ENCODE data around the gene ANXA2R.
"Not testable (repeated sequence)": the region's sequence is repeated elsewhere in the genome, so short reads cannot be mapped to it uniquely, and the experiment has no call there.

ANXA2R gene

DNA sequence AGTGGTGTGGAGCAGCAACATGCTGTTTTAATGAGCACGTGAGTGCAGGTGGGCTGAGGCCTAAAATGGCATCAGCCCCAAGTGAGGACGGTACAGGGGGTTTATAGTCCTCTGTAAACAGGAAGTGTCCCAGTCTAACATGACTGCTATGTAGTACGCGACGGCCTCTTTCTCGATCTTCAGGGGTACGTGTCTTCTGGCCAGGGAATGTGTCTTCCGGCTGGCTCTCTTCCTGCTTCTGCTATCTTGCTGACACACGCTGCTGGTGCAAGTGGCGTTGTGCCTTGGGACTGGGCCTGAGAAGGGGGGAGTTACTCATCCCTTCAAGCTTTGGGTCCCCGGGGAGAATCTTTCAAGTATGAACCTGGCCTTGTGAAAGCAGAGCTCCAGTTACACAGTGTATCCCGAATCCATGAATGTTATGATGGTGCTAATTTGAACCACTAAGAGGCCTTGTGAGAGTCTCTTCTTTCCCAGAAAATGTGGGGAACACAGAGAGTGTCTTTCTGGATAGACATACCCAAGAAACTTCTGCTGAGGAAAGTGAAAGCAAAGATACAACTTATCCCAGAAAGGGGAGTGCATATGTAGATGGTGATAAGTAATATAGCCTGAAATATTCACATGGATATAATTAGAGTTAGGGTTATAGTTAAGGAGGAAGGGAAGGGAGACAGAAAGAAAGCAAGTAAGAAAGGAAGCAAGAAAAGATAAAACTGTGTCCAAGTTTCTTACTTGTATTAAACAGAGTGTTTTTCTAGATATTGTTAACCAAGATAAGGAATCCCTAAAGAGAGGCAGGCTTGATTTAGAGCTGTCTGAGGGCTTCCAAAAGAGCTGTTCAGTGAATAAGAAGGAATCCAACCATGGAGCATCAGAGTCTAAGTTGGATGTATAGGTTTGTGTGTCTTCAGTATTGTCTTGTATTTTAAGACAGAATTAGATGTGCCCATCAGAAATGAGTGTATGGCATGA is 35.5 kb upstream of the ANXA2R start:
- Histone ChIP-seq H3K23ac (ENCODE audit: low read depth, low read length, poor library complexity) (peak overlapping the region; percentile 89), H3K79me1 (ENCODE audit: low read depth, low read length) (peaks cover 2% of the 10 kb centered on the region), H2BK15ac (ENCODE audit: low read length) (no peak overlapping the region), H2AFZ (ENCODE audit: low read length) (no peak overlapping the region), H3K14ac (ENCODE audit: low read length) (no peak overlapping the region), H3K36me3 (replicated peaks in 1 of 2; ENCODE audit: control insufficient read depth in 2 of 2, insufficient read depth in 2 of 2, low read length in 2 of 2) (peaks cover 6 to 74% of the 10 kb centered on the region in 2 donors), H3K4ac (ENCODE audit: low read length) (no peak overlapping the region), H3K9me3 (replicated peaks in 1 of 2; ENCODE audit: control insufficient read depth in 2 of 2, insufficient read depth in 1 of 2, low read depth in 1 of 2, low read length in 2 of 2) (peaks cover 0 to 8% of the 10 kb centered on the region in 2 donors), H2BK120ac (ENCODE audit: low read depth, low read length) (no peak overlapping the region), H3K18ac (ENCODE audit: low read length) (no peak overlapping the region), H3K27ac (replicated peaks; ENCODE audit: low read length) (no peak overlapping the region), H2AK5ac (ENCODE audit: low read depth, low read length) (no peak overlapping the region), H3K4me3 (ENCODE audit: low read length in 2 of 2) (no peak overlapping the region), H3K9ac (ENCODE audit: low read depth, low read length, poor library complexity) (no peak overlapping the region), H3K27me3 (ENCODE audit: control insufficient read depth in 3 of 3, insufficient read depth in 3 of 3, low read depth in 1 of 3, low read length in 3 of 3) (no peaks in the 10 kb centered on the region), H4K8ac (ENCODE audit: low read depth, low read length) (no peak overlapping the region), H3K4me1 (ENCODE audit: control insufficient read depth in 2 of 2, insufficient read depth in 1 of 2, low read depth in 1 of 2, low read length in 2 of 2) (no peaks in the 10 kb centered on the region), H2BK5ac (ENCODE audit: low read length) (no peak overlapping the region), H4K91ac (ENCODE audit: low read depth, low read length, poor library complexity) (no peak overlapping the region), H2BK12ac (ENCODE audit: low read length) (no peak overlapping the region), H3K4me2 (ENCODE audit: insufficient read depth, low read length, poor library complexity, severe bottlenecking) (no peak overlapping the region)
- no CpG with 5 or more reads among the region's 12 CpGs for WGBS, 2 donors (ENCODE audit: extremely low coverage in 2 of 2, insufficient read length in 2 of 2, insufficient replicate concordance in 1 of 2)
- no peak for DNase-seq (ENCODE audit: low spot score)

DNA sequence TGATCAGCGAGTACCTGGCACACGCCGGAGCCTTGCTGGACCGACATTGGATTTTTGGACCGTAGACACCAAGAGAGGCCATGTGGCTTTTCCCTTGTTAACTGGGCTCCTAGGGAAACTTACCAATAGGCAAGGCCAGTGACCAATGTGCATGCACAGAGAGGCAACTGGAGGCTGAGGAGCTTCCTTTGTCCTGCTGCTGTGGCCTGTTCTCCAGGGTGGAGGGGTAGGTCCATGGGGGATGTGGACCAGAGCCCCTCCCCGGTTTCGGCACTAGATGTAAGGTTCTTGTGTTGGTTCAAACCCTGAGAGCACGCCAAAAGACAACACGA is 34.8 kb upstream of the ANXA2R start:
- no peak overlapping the region for H3K18ac ChIP-seq (ENCODE audit: low read length)
- H2BK12ac ChIP-seq (ENCODE audit: low read length) = no peak overlapping the region
- no peaks in the 10 kb centered on the region for H3K4me1 ChIP-seq (ENCODE audit: control insufficient read depth in 2 of 2, insufficient read depth in 1 of 2, low read depth in 1 of 2, low read length in 2 of 2)
- H4K91ac ChIP-seq (ENCODE audit: low read depth, low read length, poor library complexity) = no peak overlapping the region
- no peak for DNase-seq (ENCODE audit: low spot score)
- H2AK5ac ChIP-seq (ENCODE audit: low read depth, low read length) = no peak overlapping the region
- H3K9ac ChIP-seq (ENCODE audit: low read depth, low read length, poor library complexity) = no peak overlapping the region
- H3K4me2 ChIP-seq (ENCODE audit: insufficient read depth, low read length, poor library complexity, severe bottlenecking) = no peak overlapping the region
- no peak overlapping the region for H2BK120ac ChIP-seq (ENCODE audit: low read depth, low read length)
- H3K79me1 ChIP-seq (ENCODE audit: low read depth, low read length) = peaks cover 2% of the 10 kb centered on the region
- no peak overlapping the region for H3K14ac ChIP-seq (ENCODE audit: low read length)
- peaks cover 0 to 11% of the 10 kb centered on the region in 2 donors for H3K9me3 ChIP-seq (replicated peaks in 1 of 2; ENCODE audit: control insufficient read depth in 2 of 2, insufficient read depth in 1 of 2, low read depth in 1 of 2, low read length in 2 of 2)
- no peak overlapping the region for H2AFZ ChIP-seq (ENCODE audit: low read length)
- H3K36me3 ChIP-seq (replicated peaks in 1 of 2; ENCODE audit: control insufficient read depth in 2 of 2, insufficient read depth in 2 of 2, low read length in 2 of 2) = peaks cover 6 to 74% of the 10 kb centered on the region in 2 donors
- no peak overlapping the region for H4K8ac ChIP-seq (ENCODE audit: low read depth, low read length)
- no peak overlapping the region for H2BK15ac ChIP-seq (ENCODE audit: low read length)
- no CpG with 5 or more reads among the region's 9 CpGs for WGBS, 2 donors (ENCODE audit: extremely low coverage in 2 of 2, insufficient read length in 2 of 2, insufficient replicate concordance in 1 of 2)
- no peak overlapping the region for H3K4ac ChIP-seq (ENCODE audit: low read length)
- H3K23ac ChIP-seq (ENCODE audit: low read depth, low read length, poor library complexity) = peak overlapping the region; percentile 89
- no peak overlapping the region for H3K4me3 ChIP-seq (ENCODE audit: low read length in 2 of 2)
- no peak overlapping the region for H3K27ac ChIP-seq (replicated peaks; ENCODE audit: low read length)
- no peak overlapping the region for H2BK5ac ChIP-seq (ENCODE audit: low read length)
- H3K27me3 ChIP-seq (ENCODE audit: control insufficient read depth in 3 of 3, insufficient read depth in 3 of 3, low read depth in 1 of 3, low read length in 3 of 3) = no peaks in the 10 kb centered on the region

DNA sequence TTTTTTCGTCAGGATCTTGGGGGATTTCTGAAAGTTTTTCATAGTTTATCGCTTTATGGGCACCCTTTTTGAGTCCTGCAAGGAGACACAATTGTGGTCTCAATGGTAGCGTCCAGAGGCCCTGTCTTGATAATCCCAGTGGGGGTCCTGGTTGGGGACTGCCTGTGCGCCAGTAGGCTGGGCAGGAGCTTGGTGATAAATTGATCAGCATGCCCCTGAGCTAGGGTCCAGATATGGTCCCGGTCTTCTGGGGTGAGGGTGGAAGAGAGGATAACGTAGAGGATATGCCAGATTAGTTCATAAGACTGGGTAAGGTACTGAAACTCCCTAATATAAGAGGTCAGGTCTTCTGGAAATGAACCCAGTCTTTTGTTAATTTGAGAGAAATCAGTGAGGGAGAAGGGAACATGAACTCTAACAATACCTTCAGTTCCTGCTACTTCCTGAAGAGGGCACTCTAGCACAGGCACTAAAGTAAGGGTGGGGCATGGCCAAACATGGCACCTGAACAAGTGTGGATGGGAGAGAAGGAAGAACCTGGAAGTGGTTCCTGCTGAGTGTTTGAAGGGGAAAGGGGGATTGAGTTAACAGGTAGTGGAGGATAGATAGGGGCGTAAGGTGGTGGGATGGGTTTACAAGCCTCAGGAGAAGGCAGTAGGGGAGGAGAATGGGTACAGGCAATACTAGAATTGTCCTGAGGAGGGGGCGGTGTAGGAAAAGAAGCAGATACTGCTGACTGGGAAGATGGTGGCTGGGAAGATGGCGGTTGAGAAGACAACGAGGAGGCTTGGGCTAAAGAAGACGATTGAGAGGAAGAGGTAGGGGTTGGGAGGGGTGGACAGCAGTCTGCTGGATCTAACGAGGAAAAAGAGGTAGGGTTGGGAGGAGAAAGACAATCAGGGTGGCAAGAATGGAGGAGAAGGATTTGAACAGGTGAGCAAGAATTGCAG is 33.8 kb upstream of the ANXA2R start:
- no peak overlapping the region for H3K27ac ChIP-seq (replicated peaks; ENCODE audit: low read length)
- no peak overlapping the region for H3K9ac ChIP-seq (ENCODE audit: low read depth, low read length, poor library complexity)
- H2AK5ac ChIP-seq (ENCODE audit: low read depth, low read length) = no peak overlapping the region
- peaks cover 6 to 78% of the 10 kb centered on the region in 2 donors for H3K36me3 ChIP-seq (replicated peaks in 1 of 2; ENCODE audit: control insufficient read depth in 2 of 2, insufficient read depth in 2 of 2, low read length in 2 of 2)
- no peak overlapping the region for H3K18ac ChIP-seq (ENCODE audit: low read length)
- DNase-seq (ENCODE audit: low spot score) = no peak
- H3K79me1 ChIP-seq (ENCODE audit: low read depth, low read length) = peaks cover 2% of the 10 kb centered on the region
- H3K4ac ChIP-seq (ENCODE audit: low read length) = no peak overlapping the region
- H2BK12ac ChIP-seq (ENCODE audit: low read length) = no peak overlapping the region
- peaks cover 0 to under 1% of the 10 kb centered on the region in 2 donors for H3K4me1 ChIP-seq (ENCODE audit: control insufficient read depth in 2 of 2, insufficient read depth in 1 of 2, low read depth in 1 of 2, low read length in 2 of 2)
- WGBS, 2 donors (ENCODE audit: extremely low coverage in 2 of 2, insufficient read length in 2 of 2, insufficient replicate concordance in 1 of 2) = no CpG with 5 or more reads among the region's 12 CpGs
- no peak overlapping the region for H3K14ac ChIP-seq (ENCODE audit: low read length)
- H3K4me2 ChIP-seq (ENCODE audit: insufficient read depth, low read length, poor library complexity, severe bottlenecking) = no peak overlapping the region
- no peaks in the 10 kb centered on the region for H3K27me3 ChIP-seq (ENCODE audit: control insufficient read depth in 3 of 3, insufficient read depth in 3 of 3, low read depth in 1 of 3, low read length in 3 of 3)
- H4K91ac ChIP-seq (ENCODE audit: low read depth, low read length, poor library complexity) = no peak overlapping the region
- H2AFZ ChIP-seq (ENCODE audit: low read length) = no peak overlapping the region
- no peak overlapping the region for H3K23ac ChIP-seq (ENCODE audit: low read depth, low read length, poor library complexity)
- H2BK120ac ChIP-seq (ENCODE audit: low read depth, low read length) = no peak overlapping the region
- H3K4me3 ChIP-seq (ENCODE audit: low read length in 2 of 2) = no peak overlapping the region
- peaks cover 0 to 11% of the 10 kb centered on the region in 2 donors for H3K9me3 ChIP-seq (replicated peaks in 1 of 2; ENCODE audit: control insufficient read depth in 2 of 2, insufficient read depth in 1 of 2, low read depth in 1 of 2, low read length in 2 of 2)
- H2BK15ac ChIP-seq (ENCODE audit: low read length) = no peak overlapping the region
- no peak overlapping the region for H2BK5ac ChIP-seq (ENCODE audit: low read length)
- H4K8ac ChIP-seq (ENCODE audit: low read depth, low read length) = no peak overlapping the region

DNA sequence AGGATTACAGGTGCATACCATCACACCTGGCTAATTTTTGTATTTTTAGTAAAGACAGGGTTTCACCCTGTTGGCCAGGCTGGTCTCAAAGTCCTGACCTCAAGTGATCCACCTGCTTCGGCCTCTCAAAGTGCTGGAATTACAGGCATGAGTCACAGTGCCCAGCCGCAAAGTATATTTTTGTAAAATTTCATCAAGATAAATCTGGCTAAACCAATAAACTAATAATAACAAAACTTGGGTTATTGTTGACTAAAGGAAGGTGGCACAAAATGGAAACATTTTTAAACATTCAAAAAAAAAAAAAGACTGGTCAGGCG is 29.2 kb upstream of the ANXA2R start:
- H3K36me3 ChIP-seq (replicated peaks in 1 of 2; ENCODE audit: control insufficient read depth in 2 of 2, insufficient read depth in 2 of 2, low read length in 2 of 2) = peaks cover 6 to 52% of the 10 kb centered on the region in 2 donors
- H3K27me3 ChIP-seq (ENCODE audit: control insufficient read depth in 3 of 3, insufficient read depth in 3 of 3, low read depth in 1 of 3, low read length in 3 of 3); H2BK15ac ChIP-seq (ENCODE audit: low read length); H3K79me1 ChIP-seq (ENCODE audit: low read depth, low read length); H3K4ac ChIP-seq (ENCODE audit: low read length); H2BK120ac ChIP-seq (ENCODE audit: low read depth, low read length); H4K8ac ChIP-seq (ENCODE audit: low read depth, low read length); H3K4me3 ChIP-seq (ENCODE audit: low read length in 2 of 2); H2BK5ac ChIP-seq (ENCODE audit: low read length); H3K23ac ChIP-seq (ENCODE audit: low read depth, low read length, poor library complexity); DNase-seq (ENCODE audit: low spot score); H2AFZ ChIP-seq (ENCODE audit: low read length); H4K91ac ChIP-seq (ENCODE audit: low read depth, low read length, poor library complexity); H3K9ac ChIP-seq (ENCODE audit: low read depth, low read length, poor library complexity); H3K27ac ChIP-seq (replicated peaks; ENCODE audit: low read length); H3K4me2 ChIP-seq (ENCODE audit: insufficient read depth, low read length, poor library complexity, severe bottlenecking); H3K14ac ChIP-seq (ENCODE audit: low read length); H3K18ac ChIP-seq (ENCODE audit: low read length); H3K4me1 ChIP-seq (ENCODE audit: control insufficient read depth in 2 of 2, insufficient read depth in 1 of 2, low read depth in 1 of 2, low read length in 2 of 2); H2BK12ac ChIP-seq (ENCODE audit: low read length); H2AK5ac ChIP-seq (ENCODE audit: low read depth, low read length): not testable (repeated sequence)
- H3K9me3 ChIP-seq (replicated peaks in 1 of 2; ENCODE audit: control insufficient read depth in 2 of 2, insufficient read depth in 1 of 2, low read depth in 1 of 2, low read length in 2 of 2) = peaks cover 0 to 11% of the 10 kb centered on the region in 2 donors
- no CpG with 5 or more reads among the region's 3 CpGs for WGBS, 2 donors (ENCODE audit: extremely low coverage in 2 of 2, insufficient read length in 2 of 2, insufficient replicate concordance in 1 of 2)
